Measurements from ENCODE around the gene TTLL11. TPM values are rescaled to one million over a fixed set of nuclear protein-coding genes. Genes with fewer than 3 reads are reported as not detected.
A peak's percentile ranks its signal among the peaks of the same experiment; 100 is the strongest.

Gene TTLL11
- total RNA-seq, 4 donors from 2014 or later = 7.9 to 14.4 (median 9.7) TPM

GRCh38 chr9:121979736-121980135, 113.4 kb downstream of the TTLL11 start:
- intact Hi-C loops (cut with DNase I) = no loop called here
- TF ChIP-seq CTCF (IDR thresholded peaks at IDR 0.05) (no peak), POLR2A (IDR thresholded peaks at IDR 0.05) (no peak)
- Histone ChIP-seq H3K4me3 (replicated peaks in 1 of 3) (no peak overlapping the region), H3K4me1 (peaks cover 0 to 15% of the 10 kb centered on the region in 2 donors), H3K36me3 (no peaks in the 10 kb centered on the region), H3K9me3 (no peaks in the 10 kb centered on the region), H3K27ac (no peak overlapping the region), H3K27me3 (no peaks in the 10 kb centered on the region)
- WGBS, 2 donors = 81 to 88% methylated on average over 1 of the region's 1 CpG
- DNase-seq = no peak

GRCh38 chr9:121976751-121977150, 116.4 kb downstream of the TTLL11 start:
- H3K27ac ChIP-seq = no peak overlapping the region
- H3K9me3 ChIP-seq = no peaks in the 10 kb centered on the region
- no peak for DNase-seq
- intact Hi-C loops (cut with DNase I) = no loop called here
- H3K4me3 ChIP-seq (replicated peaks in 1 of 3) = no peak overlapping the region
- no peaks in the 10 kb centered on the region for H3K27me3 ChIP-seq
- 57 to 97% methylated on average over 1 of the region's 1 CpG for WGBS, 2 donors
- no peaks in the 10 kb centered on the region for H3K36me3 ChIP-seq
- TF ChIP-seq POLR2A (IDR thresholded peaks at IDR 0.05) (no peak), CTCF (IDR thresholded peaks at IDR 0.05) (no peak)
- peaks cover 0 to 16% of the 10 kb centered on the region in 2 donors for H3K4me1 ChIP-seq

- 88 to 90% methylated on average over 6 of the region's 6 CpGs for WGBS, 2 donors
- TF ChIP-seq CTCF (IDR thresholded peaks at IDR 0.05) = no peak
- no peak for TF ChIP-seq POLR2A (IDR thresholded peaks at IDR 0.05)
- Histone ChIP-seq H3K36me3 (no peaks in the 10 kb centered on the region), H3K27ac (no peak overlapping the region), H3K4me1 (peaks cover 0 to 16% of the 10 kb centered on the region in 2 donors), H3K27me3 (no peaks in the 10 kb centered on the region), H3K4me3 (replicated peaks in 1 of 3) (no peak overlapping the region), H3K9me3 (no peaks in the 10 kb centered on the region)
- intact Hi-C loops (cut with DNase I) = no loop called here
- no peak for DNase-seq
Measured at GRCh38 chr9:121975801-121976277, 117.3 kb downstream of the TTLL11 start.

- Histone ChIP-seq H3K9me3 (no peaks in the 10 kb centered on the region), H3K4me3 (replicated peaks in 1 of 3) (no peak overlapping the region), H3K27me3 (no peaks in the 10 kb centered on the region), H3K36me3 (no peaks in the 10 kb centered on the region), H3K4me1 (peaks cover 0 to 16% of the 10 kb centered on the region in 2 donors), H3K27ac (no peak overlapping the region)
- no peak for TF ChIP-seq CTCF (IDR thresholded peaks at IDR 0.05)
- no peak for TF ChIP-seq POLR2A (IDR thresholded peaks at IDR 0.05)
- no peak for DNase-seq
- intact Hi-C loops (cut with DNase I) = no loop called here
Measured at GRCh38 chr9:121974421-121974820, 118.7 kb downstream of the TTLL11 start.

DNA sequence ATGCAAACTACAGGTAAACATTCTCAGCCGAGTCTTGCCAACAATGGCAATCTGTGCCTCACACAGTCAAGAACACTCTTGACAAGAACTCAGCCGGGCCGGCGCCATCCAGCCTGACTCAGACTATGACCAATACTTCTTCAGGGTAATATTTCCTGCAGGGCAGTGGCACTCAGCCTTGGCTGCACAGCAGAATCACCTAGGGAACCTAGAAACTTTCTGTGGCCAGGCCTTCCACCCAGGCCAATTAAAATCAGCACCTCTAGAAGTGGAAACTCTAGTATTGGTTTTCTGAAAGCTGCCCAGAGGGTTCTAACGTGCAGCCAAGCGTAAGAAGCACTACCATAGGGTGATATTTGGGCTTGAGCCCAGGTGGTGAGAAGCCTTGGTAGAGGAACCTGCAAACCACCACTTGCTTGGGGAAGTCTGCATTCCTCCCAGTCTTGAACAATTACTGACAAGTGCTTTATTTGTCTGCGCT, 120.6 kb downstream of the TTLL11 start:
- peak; percentile 89 to 96 for DNase-seq
- H3K36me3 ChIP-seq = no peaks in the 10 kb centered on the region
- H3K27me3 ChIP-seq = no peaks in the 10 kb centered on the region
- intact Hi-C loops (cut with DNase I) = no loop called here
- H3K4me3 ChIP-seq (replicated peaks in 1 of 3) = no peak overlapping the region
- peak overlapping the region; percentile 37 to 71 (median 51) for H3K27ac ChIP-seq
- TF ChIP-seq POLR2A (IDR thresholded peaks at IDR 0.05) (no peak), CTCF (IDR thresholded peaks at IDR 0.05) (no peak)
- WGBS, 2 donors = 36 to 50% methylated on average over 7 of the region's 7 CpGs
- H3K4me1 ChIP-seq = peaks cover 0 to 16% of the 10 kb centered on the region in 2 donors
- H3K9me3 ChIP-seq = no peaks in the 10 kb centered on the region
